GM21447 (cell line): ENCODE data around the gene SYT12.

Experiments used
- ATAC-seq: cut with Tn5 transposase; IDR thresholded peaks from one replicate; pipeline ENCODE4 v1.9.1; 2021; ENCODE audit not compliant: unreplicated experiment

Gene SYT12

DNA sequence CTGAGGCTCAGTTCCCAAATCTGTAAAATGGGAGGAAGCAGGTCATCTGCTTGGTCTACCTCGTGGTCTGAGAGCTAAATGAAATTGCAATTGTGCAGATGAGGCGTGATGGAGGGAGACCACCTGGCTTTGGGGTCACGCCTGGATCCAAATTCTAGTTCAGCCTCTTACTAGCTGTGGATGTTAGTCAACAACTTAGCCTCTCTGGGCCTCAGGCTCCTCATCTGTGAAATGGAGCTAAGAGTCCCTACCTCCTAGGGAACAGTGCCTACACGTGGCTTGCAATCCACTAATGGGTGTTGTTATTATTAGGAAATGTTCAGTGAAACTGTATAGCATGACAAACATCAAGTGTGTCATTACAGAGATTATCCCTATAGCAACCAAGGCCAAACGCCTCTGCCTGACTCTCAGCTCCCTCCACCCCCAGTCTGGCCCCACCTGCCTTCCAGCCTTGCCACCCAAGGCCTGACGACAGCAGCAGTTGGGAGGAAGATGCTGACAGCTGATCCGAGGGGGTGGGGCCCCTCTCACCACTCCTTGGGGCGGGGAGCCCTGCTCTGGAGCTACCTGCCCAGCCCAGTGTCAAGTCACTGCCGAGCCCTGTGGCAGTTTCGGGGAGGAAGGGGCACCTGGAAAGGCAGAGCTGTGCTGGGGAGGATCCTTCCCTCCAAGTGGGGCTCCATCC lies 32.0 kb downstream of the SYT12 start:
- no peak for ATAC-seq

DNA sequence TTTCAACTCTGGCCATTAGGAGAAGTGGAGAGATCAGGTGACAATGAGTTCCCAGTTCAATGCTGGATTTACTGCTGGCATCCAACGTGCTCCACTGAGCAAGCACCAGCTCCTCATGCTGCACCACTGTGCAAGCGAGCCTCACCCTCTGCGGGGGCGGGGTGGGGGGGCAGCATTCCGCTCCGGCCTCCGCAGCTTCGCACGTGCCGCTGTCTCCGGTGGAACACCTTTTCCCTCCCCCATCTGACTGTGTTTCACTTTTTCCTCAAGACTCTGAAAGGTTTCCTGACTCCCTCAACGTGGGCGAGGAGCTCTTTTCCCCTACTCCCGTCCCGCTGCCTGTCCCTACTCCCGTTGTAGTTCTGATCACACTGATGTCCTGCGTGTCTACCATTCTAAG lies 32.9 kb downstream of the SYT12 start:
- no peak for ATAC-seq

DNA sequence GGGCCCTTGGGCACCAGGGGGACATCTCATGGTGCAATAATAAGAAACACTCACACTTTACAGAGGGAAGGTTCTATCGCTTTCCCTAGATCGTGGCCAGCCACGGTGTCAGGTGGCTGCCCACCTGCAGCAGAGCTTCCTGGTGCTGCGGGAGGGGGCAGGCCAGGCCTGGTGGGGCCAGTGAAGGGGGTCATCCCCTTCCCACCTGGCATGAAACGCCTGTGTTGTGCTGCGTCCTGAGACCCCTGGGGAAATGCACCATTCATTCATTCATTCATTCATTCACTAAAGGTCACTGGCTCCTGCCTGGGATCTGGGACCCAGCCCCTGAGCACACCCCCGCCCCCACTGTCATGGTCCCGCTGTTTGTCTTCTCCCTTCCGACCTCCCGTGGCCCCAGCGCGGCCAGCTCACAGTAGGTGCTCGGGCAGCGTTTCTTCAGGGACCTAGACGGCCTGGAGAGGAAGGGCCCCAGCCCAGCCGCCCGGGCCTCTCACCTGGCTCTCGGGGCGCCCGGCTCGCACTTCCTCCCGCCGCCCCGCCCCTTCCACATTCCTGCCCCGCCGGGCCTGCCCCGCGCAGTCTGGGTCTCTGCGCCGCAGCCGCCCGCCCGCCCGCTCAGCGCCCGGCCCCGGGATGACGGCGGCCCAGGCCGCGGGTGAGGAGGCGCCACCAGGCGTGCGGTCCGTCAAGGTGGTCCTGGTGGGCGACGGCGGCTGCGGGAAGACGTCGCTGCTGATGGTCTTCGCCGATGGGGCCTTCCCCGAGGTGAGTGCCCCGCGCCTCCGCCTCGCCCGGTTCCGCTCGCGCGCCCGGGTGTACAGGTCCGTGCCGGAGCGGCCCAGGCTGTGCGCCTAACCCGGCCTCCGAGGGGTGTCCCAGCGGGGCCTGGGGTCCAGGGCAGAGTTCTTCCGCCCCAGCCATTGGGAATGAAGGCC lies 33.6 kb downstream of the SYT12 start, which contains the start of gene RHOD:
Gene RHOD, plus strand, starts transcription at position 581 of the 938 bp plus-strand sequence. Its CDS starts 56 bp downstream, at position 637.
- no peak for ATAC-seq

DNA sequence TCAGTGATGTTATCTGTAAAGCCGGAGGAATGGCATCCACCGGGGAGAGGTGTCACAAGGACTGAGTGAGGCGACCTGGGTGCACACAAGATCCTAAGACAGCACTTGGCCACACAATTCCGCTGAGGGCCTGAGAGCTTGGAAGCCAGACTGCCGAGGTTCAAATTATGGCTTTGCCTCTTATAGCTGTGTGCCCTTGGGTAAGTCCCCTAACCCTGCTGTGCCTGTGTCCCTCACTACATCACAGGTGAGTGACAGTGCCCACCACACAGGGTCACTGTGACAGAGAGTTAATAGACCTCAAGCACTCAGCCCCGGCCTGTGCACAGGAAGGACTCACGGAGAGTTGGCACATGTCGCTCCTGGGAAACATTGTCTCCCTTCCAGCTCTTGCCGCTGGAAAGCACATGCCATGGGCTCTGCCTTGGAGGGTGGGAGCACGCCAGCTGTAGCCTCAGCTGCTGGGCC lies 34.3 kb downstream of the SYT12 start:
- no peak for ATAC-seq

DNA sequence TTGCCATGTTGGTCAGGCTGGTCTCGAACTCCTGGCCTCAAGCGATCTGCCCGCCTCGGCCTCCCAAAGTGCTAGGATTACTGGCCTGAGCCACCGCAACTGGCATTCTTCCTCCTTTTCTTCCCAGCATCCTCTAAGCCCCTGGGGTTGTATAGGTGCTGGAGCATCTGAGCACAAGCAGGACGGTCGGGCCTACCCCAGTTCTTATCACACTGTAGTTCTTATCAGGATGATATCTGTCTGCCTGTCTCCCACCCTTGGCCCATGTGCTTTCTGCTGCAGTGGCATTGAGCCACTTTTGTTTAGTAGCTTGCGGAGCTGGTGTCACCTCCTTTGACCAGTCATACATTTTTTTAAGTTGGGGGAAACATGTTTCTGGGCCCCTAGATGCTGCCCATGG lies 35.6 kb downstream of the SYT12 start:
- no peak for ATAC-seq

DNA sequence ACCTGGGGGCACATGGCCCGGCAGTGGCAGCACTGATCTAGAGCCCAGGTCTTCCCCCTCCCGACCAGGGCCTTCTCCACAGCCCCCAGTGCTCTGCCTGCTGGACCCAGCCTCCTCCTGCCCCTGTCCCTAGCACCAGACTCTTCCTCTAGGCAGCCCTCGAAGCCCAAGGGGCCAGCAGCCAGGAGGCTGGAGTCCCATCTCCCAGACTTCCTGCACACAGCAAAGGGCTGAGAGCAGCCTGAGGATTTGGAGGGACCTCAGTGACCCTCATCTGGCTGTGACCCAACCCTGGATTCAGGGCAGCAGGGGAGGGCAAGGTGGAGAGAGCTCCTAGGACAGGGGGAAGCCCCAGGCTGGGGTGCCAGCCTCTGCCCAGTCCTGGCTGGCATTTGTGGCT lies 36.7 kb downstream of the SYT12 start:
- ATAC-seq, result no peak

DNA sequence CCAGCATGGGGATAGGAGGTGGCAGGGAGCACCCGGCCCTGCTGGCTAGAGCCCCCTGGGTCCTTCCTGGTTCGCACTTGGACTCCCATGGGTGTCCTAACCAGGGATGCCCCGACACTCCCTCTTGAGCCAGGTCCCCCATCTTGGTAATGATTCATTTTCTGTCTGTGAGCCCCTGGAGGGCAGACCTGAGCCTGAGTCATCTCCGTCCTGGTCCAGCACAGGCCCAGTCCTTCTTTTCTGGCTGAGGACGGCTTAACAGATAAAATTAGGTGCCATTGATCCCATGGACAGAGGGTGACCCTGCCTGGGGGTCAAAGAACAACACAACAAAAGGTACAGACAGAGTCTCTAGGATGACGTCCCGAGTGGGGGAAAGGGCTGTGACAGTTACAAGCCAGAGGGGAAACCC lies 37.2 kb downstream of the SYT12 start:
- no peak for ATAC-seq

DNA sequence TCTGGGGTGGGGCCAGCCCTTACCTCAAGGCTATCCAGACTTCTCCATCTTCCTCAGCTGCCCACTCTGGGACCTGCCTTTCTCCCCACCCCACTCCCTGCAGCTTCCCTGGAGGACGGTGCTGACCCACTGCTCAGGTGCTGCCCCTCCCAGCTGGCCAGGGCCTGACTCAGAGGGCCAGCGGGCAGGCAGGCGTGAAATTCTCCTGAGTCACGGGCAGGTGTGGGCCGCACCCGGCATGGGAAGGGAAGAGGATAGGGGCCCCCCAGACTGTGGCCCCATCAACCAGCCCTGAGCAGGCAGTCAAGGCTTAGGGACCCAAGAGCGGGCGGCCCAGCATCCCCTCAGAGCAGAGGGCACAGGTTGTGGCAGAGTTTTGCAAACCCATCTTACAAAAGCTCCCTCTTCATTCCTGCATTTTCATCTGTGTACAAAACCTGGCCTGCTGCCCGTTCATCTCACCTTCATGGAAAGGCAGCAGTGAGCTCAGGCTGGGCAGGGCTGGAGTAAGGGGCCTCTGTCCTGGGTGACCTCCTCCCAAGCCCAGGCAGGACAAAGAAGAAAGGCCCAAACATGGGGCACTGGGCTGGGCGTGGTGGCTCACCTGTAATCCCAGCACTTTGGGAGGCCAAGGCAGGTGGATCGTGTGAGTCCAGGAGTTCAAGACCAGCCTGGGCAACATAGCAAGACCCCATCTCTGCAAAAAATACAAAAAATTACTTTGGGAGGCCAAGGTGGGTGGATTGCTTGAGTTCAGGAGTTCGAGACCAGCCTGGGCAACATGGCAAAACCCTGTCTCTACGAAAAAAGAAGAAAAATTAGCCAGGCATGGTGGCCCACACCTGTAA lies 39.8 kb downstream of the SYT12 start:
- no peak for ATAC-seq

DNA sequence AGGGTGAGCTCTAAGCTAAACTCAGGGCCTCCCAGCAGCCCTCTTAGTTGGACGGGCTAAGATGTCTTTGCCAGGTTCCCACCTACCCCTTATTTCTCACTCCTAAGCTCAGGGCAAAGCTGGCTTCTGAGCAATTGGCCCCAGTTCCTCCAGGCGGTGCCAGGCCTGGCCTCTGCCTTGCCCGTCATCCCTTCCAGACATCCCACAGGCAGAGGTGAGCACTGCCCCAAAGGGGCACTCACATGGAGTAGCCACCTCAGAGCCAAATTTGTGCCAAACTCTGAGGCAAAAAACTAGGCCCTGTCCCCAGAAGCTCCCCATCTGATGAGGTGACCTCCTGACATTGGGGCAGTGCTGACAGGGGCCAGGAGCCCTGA lies 43.4 kb downstream of the SYT12 start:
- ATAC-seq, result no peak

DNA sequence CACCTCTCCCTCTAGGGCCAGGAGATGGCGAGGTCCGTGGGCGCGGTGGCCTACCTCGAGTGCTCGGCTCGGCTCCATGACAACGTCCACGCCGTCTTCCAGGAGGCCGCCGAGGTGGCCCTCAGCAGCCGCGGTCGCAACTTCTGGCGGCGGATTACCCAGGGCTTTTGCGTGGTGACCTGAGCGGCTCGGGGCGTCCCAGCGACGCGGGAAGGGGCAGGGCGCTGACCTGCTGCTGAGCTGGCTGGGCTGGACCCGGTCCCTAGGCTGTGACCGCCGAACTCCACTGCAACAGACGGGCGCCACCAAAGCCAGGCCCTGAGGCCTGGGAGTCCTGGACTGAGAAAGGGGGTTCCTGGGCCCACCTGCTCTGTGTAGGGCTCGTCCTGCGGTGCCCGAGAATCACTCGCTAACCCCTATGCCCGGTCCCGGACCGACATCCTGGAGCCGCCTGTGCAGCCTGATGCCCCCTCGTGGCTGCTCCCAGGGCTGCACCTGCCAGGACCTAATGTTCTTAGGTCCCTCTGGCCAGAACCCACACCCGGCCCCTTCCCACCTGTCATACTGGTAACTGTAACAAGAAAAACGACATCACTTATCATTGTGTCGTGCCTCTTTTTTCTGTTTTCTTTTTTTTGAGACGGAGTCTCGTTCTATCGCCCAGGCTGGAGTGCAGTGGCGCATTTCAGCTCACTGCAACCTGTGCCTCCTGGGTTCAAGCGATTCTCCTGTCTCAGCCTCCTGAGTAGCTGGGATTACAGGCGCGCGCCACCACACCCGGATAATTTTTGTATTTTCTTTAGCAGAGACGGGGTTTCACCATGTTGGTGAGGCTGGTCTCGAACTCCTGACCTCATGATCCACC lies 48.7 kb downstream of the SYT12 start:
- ATAC-seq, result no peak

DNA sequence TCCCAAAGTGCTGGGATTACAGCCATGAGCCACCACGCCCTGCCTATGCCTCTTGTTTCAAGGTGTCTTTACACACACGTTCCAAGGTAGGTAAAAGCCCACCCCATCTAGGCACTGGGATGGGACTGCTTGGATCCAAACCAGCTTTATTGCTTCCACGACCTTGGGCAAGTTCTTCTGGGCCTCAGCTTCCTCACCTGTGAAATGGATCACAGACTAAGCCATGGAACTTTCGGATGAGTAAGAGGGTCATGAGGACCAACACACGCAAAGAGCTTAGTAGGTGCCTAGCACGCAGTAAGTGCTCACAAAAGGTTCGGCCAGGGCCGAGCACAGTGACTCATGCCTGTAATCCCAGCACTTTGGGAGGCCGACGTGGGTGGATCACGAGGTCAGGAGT lies 49.4 kb downstream of the SYT12 start:
- ATAC-seq, result no peak

DNA sequence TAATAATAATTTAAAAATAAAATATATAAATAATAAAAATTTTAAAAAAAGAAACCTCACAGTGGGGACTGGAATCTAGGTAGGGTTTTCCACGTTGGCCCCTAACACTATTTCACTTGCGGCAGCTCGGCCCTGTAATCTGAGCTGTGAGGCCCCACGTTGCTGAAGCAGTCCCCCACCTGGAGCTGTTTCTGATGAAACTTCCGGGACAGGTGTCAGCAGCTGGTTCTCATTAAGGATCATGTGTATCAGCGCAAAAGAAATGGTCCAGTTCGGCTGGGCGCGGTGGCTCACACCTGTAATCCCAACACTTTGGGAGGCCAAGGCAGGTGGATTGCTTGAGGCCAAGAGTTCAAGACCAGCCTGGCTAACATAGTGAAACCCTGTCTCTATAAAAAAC lies 51.0 kb downstream of the SYT12 start:
- ATAC-seq, result no peak

DNA sequence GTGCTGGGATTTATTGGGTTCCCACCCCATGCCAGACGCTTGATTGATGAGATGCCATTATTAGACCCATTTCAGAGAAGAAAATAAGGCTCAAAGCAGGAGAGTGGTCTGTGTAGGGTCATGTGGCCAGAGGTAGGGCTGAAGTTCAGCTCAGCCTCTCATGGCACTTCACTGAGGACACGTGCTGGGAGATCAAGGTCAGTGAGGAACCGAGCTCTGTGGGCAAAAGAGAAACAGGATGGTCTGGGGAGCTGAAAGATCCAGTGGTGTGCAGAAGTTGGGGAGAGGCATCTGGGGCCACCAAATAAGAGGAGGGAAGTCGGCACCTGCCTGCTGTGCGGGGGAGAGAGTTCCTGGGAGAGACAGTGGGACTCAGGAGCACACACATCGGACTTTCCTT lies 53.3 kb downstream of the SYT12 start:
- ATAC-seq, result no peak

DNA sequence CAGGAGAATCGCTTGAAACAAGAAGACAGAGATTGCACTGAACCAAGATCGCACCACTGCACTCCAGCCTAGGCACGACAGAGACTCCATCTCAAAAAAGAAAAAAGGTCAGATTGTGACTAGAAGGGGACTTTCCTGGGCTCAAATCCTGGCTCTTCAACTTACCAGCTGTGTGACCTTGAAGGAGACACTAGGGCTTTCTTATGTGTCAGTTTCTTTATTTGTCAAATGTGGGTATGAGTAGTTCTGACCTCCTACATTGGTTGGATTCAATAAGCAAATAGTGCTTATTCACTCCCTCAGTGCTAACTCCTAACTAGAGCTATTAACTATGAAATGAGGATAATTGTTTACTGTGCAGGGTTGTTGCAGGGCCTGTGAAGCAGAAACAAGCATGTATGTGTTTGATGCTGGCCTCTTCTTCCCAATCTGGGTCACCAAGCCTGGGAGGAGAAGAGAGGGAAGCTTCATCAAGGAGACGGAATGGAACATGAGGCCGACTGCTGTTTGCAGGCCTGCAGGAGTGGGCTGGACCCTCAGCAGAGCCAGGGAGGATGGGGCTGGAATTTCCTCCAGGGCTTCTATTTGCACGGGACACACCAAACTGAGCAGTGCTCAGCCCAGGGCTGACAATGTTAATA lies 56.3 kb downstream of the SYT12 start:
- no peak for ATAC-seq

DNA sequence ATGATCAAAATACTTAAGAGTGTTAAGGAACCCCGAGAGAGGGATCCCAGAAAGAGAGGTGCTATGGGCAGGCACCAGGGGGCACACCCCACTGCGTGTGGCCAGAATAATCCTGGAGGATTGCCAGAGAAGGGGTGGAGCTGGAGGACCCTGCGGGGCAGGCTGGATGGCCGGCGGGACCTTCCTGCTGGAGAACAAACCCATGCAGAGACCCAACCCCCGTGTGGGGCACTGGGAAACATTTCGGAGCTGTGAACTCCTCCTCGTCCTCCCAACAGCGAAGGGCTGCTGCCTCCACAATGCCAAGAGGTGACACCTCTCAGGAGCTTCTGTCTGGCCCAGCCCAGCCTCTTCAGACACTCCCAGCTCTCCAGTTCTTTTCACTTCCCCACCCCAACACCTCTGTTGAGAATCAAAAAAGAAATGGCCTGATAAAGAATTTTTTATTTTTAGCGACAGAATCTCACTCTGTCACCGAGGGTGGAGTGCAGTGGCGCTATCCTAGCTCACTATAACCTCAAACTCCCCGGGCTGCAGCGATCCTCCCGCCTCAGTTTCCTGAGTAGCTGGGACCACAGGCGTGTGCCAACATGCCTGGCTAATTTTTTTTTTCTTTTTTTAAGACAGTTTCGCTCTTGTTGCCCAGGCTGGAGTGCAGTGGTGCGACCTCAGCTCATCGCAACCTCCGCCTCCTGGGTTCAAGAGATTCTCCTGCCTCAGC lies 59.3 kb downstream of the SYT12 start:
- ATAC-seq, result no peak

DNA sequence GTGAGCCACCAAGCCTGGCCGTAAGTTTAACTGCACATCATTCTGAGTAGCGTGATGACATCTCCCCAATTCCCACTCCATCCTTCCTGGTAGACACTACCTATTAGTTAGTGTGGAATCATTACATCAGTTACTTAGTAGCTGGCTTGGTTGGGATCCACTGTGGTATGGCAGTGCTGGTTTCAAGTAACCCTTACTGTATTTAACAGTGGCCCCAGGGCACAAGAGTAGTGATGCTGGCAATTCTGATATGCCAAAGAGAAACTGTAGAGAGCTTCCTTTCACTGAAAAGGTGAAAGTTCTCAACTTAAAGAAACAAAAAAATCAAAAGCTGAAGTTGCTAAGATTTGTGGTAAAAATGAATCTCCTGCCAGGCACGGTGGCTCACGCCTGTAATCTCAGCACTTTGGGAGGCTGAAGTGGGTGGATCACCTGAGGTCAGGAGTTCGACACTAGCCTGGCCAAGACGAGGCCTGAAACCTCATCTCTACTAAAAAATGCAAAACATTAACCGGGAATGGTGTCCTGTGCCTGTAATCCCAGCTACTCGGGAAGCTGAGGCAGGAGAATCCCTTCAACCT lies 60.9 kb downstream of the SYT12 start:
- no peak for ATAC-seq

DNA sequence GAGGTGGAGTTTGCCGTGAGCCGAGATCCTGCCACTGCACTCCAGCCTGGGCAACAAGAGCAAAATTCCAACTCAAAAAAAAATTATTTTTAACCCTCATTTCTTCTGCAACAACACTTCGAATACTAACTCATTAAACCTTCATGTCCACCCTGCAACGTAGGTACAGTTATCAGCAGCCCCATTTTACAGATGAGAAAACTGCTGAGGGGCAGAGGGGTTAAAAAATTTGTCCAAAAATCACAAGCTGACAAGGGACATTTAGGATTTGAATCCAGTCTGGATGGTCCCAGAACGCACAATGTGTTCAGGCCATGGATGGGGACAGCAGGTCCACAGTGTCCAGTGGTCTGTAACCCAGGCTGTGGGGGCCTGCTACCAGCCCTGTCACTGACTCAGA lies 62.7 kb downstream of the SYT12 start:
- no peak for ATAC-seq

DNA sequence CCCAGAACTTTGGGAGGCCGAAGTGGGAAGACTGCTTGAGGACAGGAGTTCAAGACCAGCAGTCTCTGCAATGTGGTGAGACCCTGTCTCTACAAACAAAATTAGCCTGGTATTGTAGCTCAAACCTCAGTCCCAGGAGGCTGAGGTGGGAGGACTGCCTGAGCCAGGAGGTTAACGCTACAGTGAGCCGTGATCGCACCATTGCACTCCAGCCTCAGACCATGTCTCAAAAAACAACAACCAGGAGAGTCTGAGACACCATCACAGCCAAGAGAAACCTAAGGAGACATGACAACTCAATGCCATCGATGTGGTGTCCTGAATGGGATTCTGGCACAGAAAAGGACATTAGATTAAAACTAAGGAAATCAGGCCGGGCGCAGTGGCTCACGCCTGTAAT lies 67.8 kb downstream of the SYT12 start:
- no peak for ATAC-seq

DNA sequence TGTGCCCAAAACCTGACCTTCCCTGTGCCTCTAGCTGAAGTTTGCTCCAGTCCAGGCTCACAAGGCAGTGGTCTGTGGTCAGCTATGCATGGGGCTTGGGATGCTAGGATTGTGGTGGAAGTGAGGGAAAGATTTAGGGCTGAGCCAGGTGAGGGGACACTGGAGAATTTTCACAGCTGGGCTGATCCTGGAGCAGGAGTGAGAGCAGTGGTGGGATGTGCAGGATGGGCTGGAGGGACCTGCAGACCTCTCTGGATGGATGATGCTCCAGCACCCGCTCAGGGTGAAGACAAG lies 72.2 kb downstream of the SYT12 start:
- ATAC-seq, result no peak
